ENCODE data around the gene ACTG1. TPM values are rescaled to one million over a fixed set of nuclear protein-coding genes. Genes with fewer than 3 reads are reported as not detected.
A peak's percentile ranks its signal among the peaks of the same experiment; 100 is the strongest.

The ACTG1 gene
- total RNA-seq, 1 donor from 2014 or later = 3,227 TPM

DNA sequence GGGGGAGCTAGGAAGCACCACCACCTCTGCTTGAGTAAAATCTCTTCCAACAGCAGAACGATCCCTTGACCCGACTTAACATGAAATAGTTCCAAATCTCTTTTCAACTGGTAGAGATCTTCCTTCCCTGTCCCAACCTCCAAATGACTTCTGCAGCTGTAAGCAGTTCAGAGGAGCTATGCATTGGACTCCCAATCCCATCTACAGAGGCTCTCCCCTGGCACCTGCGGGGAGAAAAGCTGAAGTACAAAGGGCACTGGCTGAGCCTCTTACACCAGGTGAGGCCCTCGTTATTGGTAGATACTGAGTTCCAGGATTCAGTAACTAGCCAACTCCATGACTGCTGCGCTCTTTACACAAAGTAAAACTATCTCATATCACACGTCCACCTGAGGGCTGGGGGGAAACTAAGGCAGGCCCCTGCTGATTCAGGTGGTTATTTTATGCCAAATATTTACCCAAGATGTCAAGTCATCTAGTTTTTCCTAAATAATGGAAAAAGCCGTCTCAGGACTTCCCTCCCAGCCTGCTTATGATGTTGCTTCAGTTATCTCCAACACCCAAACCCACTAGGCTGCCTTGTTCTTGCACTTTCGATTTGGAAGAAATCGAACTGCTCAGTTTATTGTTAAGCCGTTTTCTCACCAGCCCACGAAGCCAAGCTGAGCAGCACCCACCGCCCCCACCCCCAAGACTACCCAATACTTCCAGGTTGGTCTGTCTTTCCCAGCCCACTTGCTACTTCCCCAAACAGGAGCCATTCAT is 3.2 kb downstream of the ACTG1 start:
- peak overlapping the region; percentile 96 for H3K4me3 Mint-ChIP-seq (ENCODE audit: low read depth)
- H3K27me3 Mint-ChIP-seq = peaks cover 4% of the 10 kb centered on the region
- no peaks in the 10 kb centered on the region for H3K9me3 Mint-ChIP-seq (ENCODE audit: low read depth)
- peaks cover 26% of the 10 kb centered on the region for H3K4me1 Mint-ChIP-seq (ENCODE audit: low read depth)
- peaks cover 41% of the 10 kb centered on the region for H3K36me3 Mint-ChIP-seq (ENCODE audit: insufficient read depth)
- no peak for DNase-seq (ENCODE audit: low spot score, unreplicated experiment)
- no peak for TF ChIP-seq CTCF (IDR thresholded peaks at IDR 0.05; ENCODE audit: unreplicated experiment)
- peak overlapping the region; percentile 97 for H3K27ac Mint-ChIP-seq

DNA sequence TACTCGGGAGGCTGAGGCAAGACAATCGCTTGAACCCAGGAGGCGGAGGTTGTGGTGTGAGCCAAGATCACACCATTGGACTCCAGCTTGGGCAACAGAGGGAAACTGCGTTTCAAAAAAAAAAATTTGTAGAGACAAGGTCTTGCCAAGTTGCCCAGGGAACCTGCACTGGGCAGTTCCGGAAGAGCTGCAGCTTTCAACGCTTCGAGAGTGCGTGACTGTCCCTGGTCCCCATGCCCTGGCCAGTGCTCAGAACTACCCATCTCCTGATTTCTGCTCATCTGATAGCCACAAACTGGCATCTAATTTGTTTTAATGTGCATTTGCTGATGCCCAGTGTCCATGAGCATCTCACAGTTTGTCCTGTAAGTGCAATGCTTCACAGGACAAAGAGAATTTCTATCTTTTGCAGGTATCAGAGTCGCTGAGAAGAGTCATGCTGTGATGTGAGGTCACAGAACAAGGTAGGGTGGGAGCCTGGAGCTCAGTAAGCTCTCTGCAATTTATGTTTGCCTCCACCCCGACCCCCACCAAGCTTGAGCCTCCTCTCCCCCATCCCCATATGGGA is 3.9 kb downstream of the ACTG1 start:
- Mint-ChIP-seq H3K36me3 (ENCODE audit: insufficient read depth) (peaks cover 41% of the 10 kb centered on the region), H3K9me3 (ENCODE audit: low read depth) (no peaks in the 10 kb centered on the region), H3K4me3 (ENCODE audit: low read depth) (peak overlapping the region; percentile 96), H3K27ac (peak overlapping the region; percentile 97), H3K4me1 (ENCODE audit: low read depth) (peaks cover 26% of the 10 kb centered on the region), H3K27me3 (peaks cover 4% of the 10 kb centered on the region)
- DNase-seq (ENCODE audit: low spot score, unreplicated experiment) = no peak
- TF ChIP-seq CTCF (IDR thresholded peaks at IDR 0.05; ENCODE audit: unreplicated experiment) = no peak

DNA sequence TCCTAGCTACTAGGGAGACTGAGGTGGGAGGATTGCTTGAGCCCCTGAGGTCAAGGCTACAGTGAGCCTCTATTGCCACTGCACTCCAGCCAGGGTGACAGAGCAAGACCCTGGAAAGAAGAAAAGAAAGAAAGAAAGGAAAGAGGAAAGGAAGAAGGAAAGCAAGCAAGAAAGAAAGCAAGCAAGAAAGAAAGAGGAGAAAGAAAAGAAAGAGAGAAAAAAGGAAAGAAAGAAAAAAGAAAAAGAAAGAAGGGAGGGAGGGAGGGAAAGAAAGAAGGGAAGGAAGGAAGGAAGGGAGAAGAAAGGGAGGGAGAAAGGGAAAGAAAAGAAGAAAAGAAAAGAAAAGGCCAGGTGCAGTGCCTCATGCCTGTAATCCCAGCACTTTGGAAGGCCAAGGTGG is 9.0 kb downstream of the ACTG1 start:
- Mint-ChIP-seq H3K36me3 (ENCODE audit: insufficient read depth) (peaks cover 6% of the 10 kb centered on the region), H3K27ac (no peak overlapping the region), H3K4me3 (ENCODE audit: low read depth) (no peak overlapping the region), H3K27me3 (peaks cover 8% of the 10 kb centered on the region), H3K4me1 (ENCODE audit: low read depth) (no peaks in the 10 kb centered on the region), H3K9me3 (ENCODE audit: low read depth) (no peaks in the 10 kb centered on the region)
- no peak for DNase-seq (ENCODE audit: low spot score, unreplicated experiment)
- no peak for TF ChIP-seq CTCF (IDR thresholded peaks at IDR 0.05; ENCODE audit: unreplicated experiment)

DNA sequence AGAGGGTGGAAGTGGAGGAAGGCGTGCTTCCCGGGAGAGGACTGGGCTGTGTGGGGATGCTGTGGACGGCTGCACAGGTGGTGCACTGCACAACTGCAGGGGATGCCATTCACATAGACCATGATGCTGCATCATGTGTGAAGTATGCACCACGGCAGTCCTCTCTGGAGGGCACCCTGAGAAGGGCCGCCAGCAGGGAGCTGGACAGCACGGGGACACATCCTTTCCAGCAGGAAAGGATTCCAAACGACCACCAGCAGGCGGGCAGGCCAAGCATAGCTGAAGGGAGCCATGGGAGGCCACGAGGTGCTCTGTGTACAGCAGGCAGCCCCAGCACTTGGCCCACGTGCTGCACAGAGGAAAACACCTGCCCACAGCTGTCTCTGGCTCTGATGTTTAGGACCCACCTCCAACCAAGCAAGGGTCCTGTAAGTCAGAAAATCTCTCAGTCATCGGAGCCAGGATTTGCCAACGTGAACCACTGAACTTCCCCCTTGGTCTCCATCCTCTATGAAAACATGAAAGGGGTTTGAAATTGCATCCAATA is 10.1 kb downstream of the ACTG1 start:
- no peak overlapping the region for H3K27ac Mint-ChIP-seq
- peaks cover 8% of the 10 kb centered on the region for H3K27me3 Mint-ChIP-seq
- no peak overlapping the region for H3K4me3 Mint-ChIP-seq (ENCODE audit: low read depth)
- no peak for TF ChIP-seq CTCF (IDR thresholded peaks at IDR 0.05; ENCODE audit: unreplicated experiment)
- H3K36me3 Mint-ChIP-seq (ENCODE audit: insufficient read depth) = no peaks in the 10 kb centered on the region
- no peak for DNase-seq (ENCODE audit: low spot score, unreplicated experiment)
- no peaks in the 10 kb centered on the region for H3K4me1 Mint-ChIP-seq (ENCODE audit: low read depth)
- no peaks in the 10 kb centered on the region for H3K9me3 Mint-ChIP-seq (ENCODE audit: low read depth)

GRCh38 chr17:81500047-81500446 is 12.6 kb downstream of the ACTG1 start:
- DNase-seq (ENCODE audit: low spot score, unreplicated experiment) = no peak
- H3K4me3 Mint-ChIP-seq (ENCODE audit: low read depth) = no peak overlapping the region
- H3K27ac Mint-ChIP-seq = no peak overlapping the region
- H3K9me3 Mint-ChIP-seq (ENCODE audit: low read depth) = no peaks in the 10 kb centered on the region
- H3K27me3 Mint-ChIP-seq = peaks cover 13% of the 10 kb centered on the region
- no peaks in the 10 kb centered on the region for H3K4me1 Mint-ChIP-seq (ENCODE audit: low read depth)
- H3K36me3 Mint-ChIP-seq (ENCODE audit: insufficient read depth) = no peaks in the 10 kb centered on the region
- TF ChIP-seq CTCF (IDR thresholded peaks at IDR 0.05; ENCODE audit: unreplicated experiment) = no peak
